CD4-positive, alpha-beta T cell treated with Interleukin-2 at 100 ng/mL for 4 hours (primary cell): ENCODE measurements around the gene SIPA1.
"Not testable (repeated sequence)": the region's sequence is repeated elsewhere in the genome, so short reads cannot be mapped to it uniquely, and the experiment has no call there.

ENCODE experiments used
- DNase-seq: peaks from one replicate; pipeline ENCODE4 v3.0.0-alpha.2; 2020; ENCODE audit warnings: low spot score

SIPA1 gene

GRCh38 chr11:65660038-65660437, 22.1 kb downstream of the SIPA1 start:
- no peak for DNase-seq

GRCh38 chr11:65660908-65661307, 23.0 kb downstream of the SIPA1 start:
- DNase-seq: not testable (repeated sequence)

- no peak for DNase-seq
Observed at GRCh38 chr11:65661599-65662246, 23.8 kb downstream of the SIPA1 start.

- DNase-seq: no peak
Observed at GRCh38 chr11:65662247-65662798, 24.4 kb downstream of the SIPA1 start.

GRCh38 chr11:65662799-65663638, 25.1 kb downstream of the SIPA1 start, which contains the start of gene RELA:
Gene RELA, minus strand, starts transcription at chr11:65662916. Its CDS starts 84 bp downstream, at chr11:65662832.
- DNase-seq: peak; percentile 94

GRCh38 chr11:65663639-65664200, 25.8 kb downstream of the SIPA1 start:
- peak; percentile 46 for DNase-seq

- no peak for DNase-seq
Observed at GRCh38 chr11:65672180-65672860, 34.4 kb downstream of the SIPA1 start.

- DNase-seq: no peak
Observed at GRCh38 chr11:65672982-65673381, 35.1 kb downstream of the SIPA1 start.

- DNase-seq: no peak
Observed at GRCh38 chr11:65680192-65680743, 42.4 kb downstream of the SIPA1 start.

GRCh38 chr11:65683480-65683879, 45.6 kb downstream of the SIPA1 start:
- DNase-seq: not testable (repeated sequence)

GRCh38 chr11:65685981-65686380, 48.1 kb downstream of the SIPA1 start:
- no peak for DNase-seq

GRCh38 chr11:65691847-65692246, 53.9 kb downstream of the SIPA1 start:
- DNase-seq: not testable (repeated sequence)

GRCh38 chr11:65692367-65692766, 54.5 kb downstream of the SIPA1 start:
- DNase-seq: no peak

GRCh38 chr11:65695459-65696241, 57.7 kb downstream of the SIPA1 start:
- no peak for DNase-seq

GRCh38 chr11:65696802-65697552, 59.1 kb downstream of the SIPA1 start:
- DNase-seq: no peak

GRCh38 chr11:65698205-65698604, 60.3 kb downstream of the SIPA1 start:
- no peak for DNase-seq

GRCh38 chr11:65699306-65699705, 61.4 kb downstream of the SIPA1 start:
- no peak for DNase-seq

GRCh38 chr11:65700399-65700798, 62.5 kb downstream of the SIPA1 start:
- no peak for DNase-seq
